ENCODE measurements around the gene PCYOX1L.
A peak's percentile ranks its signal among the peaks of the same experiment; 100 is the strongest.

PCYOX1L gene

GRCh38 chr5:149337736-149338135, 20.1 kb upstream of the PCYOX1L start:
- Histone ChIP-seq H3K4me3 (ENCODE audit: low read depth in 1 of 2, low read length in 1 of 2) (no peak overlapping the region), H3K27me3 (no peaks in the 10 kb centered on the region), H3K9me3 (no peaks in the 10 kb centered on the region), H3K27ac (no peak overlapping the region), H3K36me3 (no peaks in the 10 kb centered on the region), H3K4me1 (ENCODE audit: control insufficient read depth in 1 of 2, insufficient read depth in 1 of 2, low read depth in 1 of 2, low read length in 1 of 2) (peaks cover 0 to 1% of the 10 kb centered on the region in 2 experiments)
- TF ChIP-seq CTCF (IDR thresholded peaks at IDR 0.05), result no peak

GRCh38 chr5:149338364-149338763, 19.5 kb upstream of the PCYOX1L start:
- no peak for TF ChIP-seq CTCF (IDR thresholded peaks at IDR 0.05)
- no peaks in the 10 kb centered on the region for H3K4me1 ChIP-seq (ENCODE audit: control insufficient read depth in 1 of 2, insufficient read depth in 1 of 2, low read depth in 1 of 2, low read length in 1 of 2)
- no peaks in the 10 kb centered on the region for H3K36me3 ChIP-seq
- H3K27ac ChIP-seq, result no peak overlapping the region
- no peaks in the 10 kb centered on the region for H3K9me3 ChIP-seq
- no peaks in the 10 kb centered on the region for H3K27me3 ChIP-seq
- no peak overlapping the region for H3K4me3 ChIP-seq (ENCODE audit: low read depth in 1 of 2, low read length in 1 of 2)

GRCh38 chr5:149340920-149341319, 16.9 kb upstream of the PCYOX1L start:
- no peak for TF ChIP-seq CTCF (IDR thresholded peaks at IDR 0.05)
- peaks cover 18 to 19% of the 10 kb centered on the region in 2 experiments for H3K4me1 ChIP-seq (ENCODE audit: control insufficient read depth in 1 of 2, insufficient read depth in 1 of 2, low read depth in 1 of 2, low read length in 1 of 2)
- H3K9me3 ChIP-seq, result no peaks in the 10 kb centered on the region
- no peak overlapping the region for H3K4me3 ChIP-seq (ENCODE audit: low read depth in 1 of 2, low read length in 1 of 2)
- no peaks in the 10 kb centered on the region for H3K36me3 ChIP-seq
- H3K27ac ChIP-seq, result no peak overlapping the region
- H3K27me3 ChIP-seq, result no peaks in the 10 kb centered on the region

- no peaks in the 10 kb centered on the region for H3K9me3 ChIP-seq
- H3K4me3 ChIP-seq (ENCODE audit: low read depth in 1 of 2, low read length in 1 of 2), result no peak overlapping the region
- H3K36me3 ChIP-seq, result no peaks in the 10 kb centered on the region
- H3K27me3 ChIP-seq, result no peaks in the 10 kb centered on the region
- TF ChIP-seq CTCF (IDR thresholded peaks at IDR 0.05), result no peak
- no peak overlapping the region for H3K27ac ChIP-seq
- H3K4me1 ChIP-seq (ENCODE audit: control insufficient read depth in 1 of 2, insufficient read depth in 1 of 2, low read depth in 1 of 2, low read length in 1 of 2), result peaks cover 26 to 27% of the 10 kb centered on the region in 2 experiments
Observed at GRCh38 chr5:149341876-149342275, 16.0 kb upstream of the PCYOX1L start.

- H3K36me3 ChIP-seq, result peaks cover 13% of the 10 kb centered on the region
- H3K27ac ChIP-seq, result peak overlapping the region; percentile 80
- no peak overlapping the region for H3K4me3 ChIP-seq (ENCODE audit: low read depth in 1 of 2, low read length in 1 of 2)
- no peaks in the 10 kb centered on the region for H3K27me3 ChIP-seq
- peaks cover 33 to 39% of the 10 kb centered on the region in 2 experiments for H3K4me1 ChIP-seq (ENCODE audit: control insufficient read depth in 1 of 2, insufficient read depth in 1 of 2, low read depth in 1 of 2, low read length in 1 of 2)
- no peak for TF ChIP-seq CTCF (IDR thresholded peaks at IDR 0.05)
- no peaks in the 10 kb centered on the region for H3K9me3 ChIP-seq
Observed at GRCh38 chr5:149344151-149344550, 13.7 kb upstream of the PCYOX1L start.

Data from neutrophil (primary cell).